Measurements from ENCODE around the gene HS3ST5. TPM values are rescaled to one million over a fixed set of nuclear protein-coding genes. Genes with fewer than 3 reads are reported as not detected.

Gene HS3ST5
- total RNA-seq, 1 experiment from 2014 or later, result 14.4 TPM

GRCh38 chr6:114377881-114378280 is 35.1 kb upstream of the HS3ST5 start:
- TF ChIP-seq, protein P1, sequence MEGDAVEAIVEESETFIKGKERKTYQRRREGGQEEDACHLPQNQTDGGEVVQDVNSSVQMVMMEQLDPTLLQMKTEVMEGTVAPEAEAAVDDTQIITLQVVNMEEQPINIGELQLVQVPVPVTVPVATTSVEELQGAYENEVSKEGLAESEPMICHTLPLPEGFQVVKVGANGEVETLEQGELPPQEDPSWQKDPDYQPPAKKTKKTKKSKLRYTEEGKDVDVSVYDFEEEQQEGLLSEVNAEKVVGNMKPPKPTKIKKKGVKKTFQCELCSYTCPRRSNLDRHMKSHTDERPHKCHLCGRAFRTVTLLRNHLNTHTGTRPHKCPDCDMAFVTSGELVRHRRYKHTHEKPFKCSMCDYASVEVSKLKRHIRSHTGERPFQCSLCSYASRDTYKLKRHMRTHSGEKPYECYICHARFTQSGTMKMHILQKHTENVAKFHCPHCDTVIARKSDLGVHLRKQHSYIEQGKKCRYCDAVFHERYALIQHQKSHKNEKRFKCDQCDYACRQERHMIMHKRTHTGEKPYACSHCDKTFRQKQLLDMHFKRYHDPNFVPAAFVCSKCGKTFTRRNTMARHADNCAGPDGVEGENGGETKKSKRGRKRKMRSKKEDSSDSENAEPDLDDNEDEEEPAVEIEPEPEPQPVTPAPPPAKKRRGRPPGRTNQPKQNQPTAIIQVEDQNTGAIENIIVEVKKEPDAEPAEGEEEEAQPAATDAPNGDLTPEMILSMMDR (conservative IDR thresholded peaks at IDR 0.05), result no peak
- Histone ChIP-seq H4K5ac (ENCODE audit: insufficient read length, low read depth, low read length) (no peak overlapping the region), H2AFZ (ENCODE audit: low read length) (no peak overlapping the region), H4K8ac (replicated peaks; ENCODE audit: insufficient read length, low read depth, low read length) (no peak overlapping the region), H2BK15ac (ENCODE audit: low read depth, low read length) (no peak overlapping the region), H2BK12ac (ENCODE audit: insufficient read length, low read depth, low read length) (no peak overlapping the region), H2AK5ac (ENCODE audit: insufficient read length, low read length) (no peak overlapping the region), H3K18ac (ENCODE audit: insufficient read length, low read depth, low read length) (no peak overlapping the region), H4K91ac (ENCODE audit: insufficient read length, low read depth, low read length) (no peak overlapping the region), H3K79me1 (ENCODE audit: insufficient read depth, low read depth, low read length, poor library complexity, severe bottlenecking) (no peaks in the 10 kb centered on the region), H3T11ph (ENCODE audit: low read length) (no peak overlapping the region), H3K9me3 (ENCODE audit: control insufficient read depth, low read depth, low read length) (no peaks in the 10 kb centered on the region), H3K23me2 (ENCODE audit: insufficient read length, low read depth, low read length, poor library complexity, severe bottlenecking) (no peaks in the 10 kb centered on the region), H2BK120ac (ENCODE audit: low read depth, low read length, poor library complexity, severe bottlenecking) (no peak overlapping the region), H3K4me2 (ENCODE audit: insufficient read depth, insufficient read length, low read length) (no peak overlapping the region), H3K56ac (ENCODE audit: insufficient read length, low read depth, low read length) (no peak overlapping the region), H3K14ac (ENCODE audit: insufficient read depth, low read length) (no peak overlapping the region), H3K27ac (ENCODE audit: insufficient read length, low read depth, low read length) (no peak overlapping the region), H3K79me2 (ENCODE audit: insufficient read depth, low read length) (no peaks in the 10 kb centered on the region), H3K4me1 (ENCODE audit: insufficient read depth, low read length) (peaks cover 2% of the 10 kb centered on the region; the same call in 1 of the 2 replicates), H3K4ac (ENCODE audit: low read depth, low read length) (no peak overlapping the region), H3K27me3 (ENCODE audit: insufficient read depth, low read length) (no peaks in the 10 kb centered on the region), H2BK5ac (ENCODE audit: insufficient read length, low read length) (no peak overlapping the region), H3K23ac (ENCODE audit: insufficient read length, low read depth, low read length) (no peak overlapping the region), H3K9ac (ENCODE audit: extremely low read depth, insufficient read length, low read length) (no peak overlapping the region), H4K20me1 (ENCODE audit: control insufficient read depth, insufficient read depth, insufficient read length) (no peaks in the 10 kb centered on the region), H2BK20ac (ENCODE audit: low read depth, low read length, poor library complexity, severe bottlenecking) (no peak overlapping the region)
- Mint-ChIP-seq H3K27me3 (ENCODE audit: low read depth) (no peaks in the 10 kb centered on the region), H3K4me3 (no peak overlapping the region), H3K9me3 (no peaks in the 10 kb centered on the region), H3K27ac (peak overlapping the region in 1 of 3 experiments; percentile 74; a peak in 1 of 7 replicates), H3K4me1 (peaks cover 35 to 36% of the 10 kb centered on the region in 2 experiments), H3K36me3 (ENCODE audit: insufficient read depth in 1 of 3, low read depth in 3 of 3) (peaks cover 0 to 10% (median 0%) of the 10 kb centered on the region in 3 experiments; a peak in 2 of 7 replicates)
- WGBS (ENCODE audit: extremely low coverage, insufficient read length, low lambda C conversion rate), result 100% methylated on average over 3 of the region's 3 CpGs
- no peak for DNase-seq
